ENCODE results near the gene FGF12. TPM values are rescaled to one million over a fixed set of nuclear protein-coding genes. Genes with fewer than 3 reads are reported as not detected.

The FGF12 gene
- polyA plus RNA-seq, 3 donors = not detected

DNA sequence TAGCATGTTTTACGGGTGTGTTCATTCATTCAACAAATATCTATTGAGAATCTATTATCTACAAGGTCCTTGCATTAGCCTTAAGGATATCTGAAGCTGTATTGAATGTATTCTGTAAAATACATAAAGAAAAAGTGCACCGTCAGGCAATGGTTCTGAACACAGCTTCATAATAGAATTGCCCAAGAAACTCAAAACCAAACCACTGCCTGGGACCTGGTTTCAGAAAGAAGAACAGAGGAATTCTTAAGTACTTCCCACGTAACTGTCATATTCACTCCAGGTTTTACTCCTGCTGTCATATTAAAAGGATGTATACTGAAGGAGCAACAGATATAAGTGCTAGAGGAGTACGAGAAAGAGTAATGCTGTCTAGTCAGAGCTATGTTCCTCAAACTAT, 115.9 kb downstream of the FGF12 start:
- H3K4me1 Mint-ChIP-seq = no peaks in the 10 kb centered on the region
- DNase-seq = no peak
- H4K20me1 ChIP-seq (ENCODE audit: insufficient read depth, low read length) = no peaks in the 10 kb centered on the region
- no peak overlapping the region for H3K9ac ChIP-seq (ENCODE audit: insufficient read depth, low read length, poor library complexity, severe bottlenecking)
- WGBS (ENCODE audit: insufficient coverage) = no CpG with 5 or more reads among the region's 4 CpGs
- intact Hi-C loops (cut with micrococcal nuclease) = no loop called here
- no peak overlapping the region for H3K27ac Mint-ChIP-seq
- no peaks in the 10 kb centered on the region for H3K79me2 ChIP-seq (ENCODE audit: insufficient read depth, low read length)
- no peak overlapping the region for H3K4me3 Mint-ChIP-seq
- H3K27ac ChIP-seq (ENCODE audit: low read depth in 1 of 2, low read length in 2 of 2) = no peak overlapping the region
- no peaks in the 10 kb centered on the region for H3K9me3 ChIP-seq (replicated peaks in 1 of 2; ENCODE audit: control insufficient read depth in 1 of 2, insufficient read depth in 1 of 2, low read length in 2 of 2)
- TF ChIP-seq, protein P1, sequence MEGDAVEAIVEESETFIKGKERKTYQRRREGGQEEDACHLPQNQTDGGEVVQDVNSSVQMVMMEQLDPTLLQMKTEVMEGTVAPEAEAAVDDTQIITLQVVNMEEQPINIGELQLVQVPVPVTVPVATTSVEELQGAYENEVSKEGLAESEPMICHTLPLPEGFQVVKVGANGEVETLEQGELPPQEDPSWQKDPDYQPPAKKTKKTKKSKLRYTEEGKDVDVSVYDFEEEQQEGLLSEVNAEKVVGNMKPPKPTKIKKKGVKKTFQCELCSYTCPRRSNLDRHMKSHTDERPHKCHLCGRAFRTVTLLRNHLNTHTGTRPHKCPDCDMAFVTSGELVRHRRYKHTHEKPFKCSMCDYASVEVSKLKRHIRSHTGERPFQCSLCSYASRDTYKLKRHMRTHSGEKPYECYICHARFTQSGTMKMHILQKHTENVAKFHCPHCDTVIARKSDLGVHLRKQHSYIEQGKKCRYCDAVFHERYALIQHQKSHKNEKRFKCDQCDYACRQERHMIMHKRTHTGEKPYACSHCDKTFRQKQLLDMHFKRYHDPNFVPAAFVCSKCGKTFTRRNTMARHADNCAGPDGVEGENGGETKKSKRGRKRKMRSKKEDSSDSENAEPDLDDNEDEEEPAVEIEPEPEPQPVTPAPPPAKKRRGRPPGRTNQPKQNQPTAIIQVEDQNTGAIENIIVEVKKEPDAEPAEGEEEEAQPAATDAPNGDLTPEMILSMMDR (IDR thresholded peaks at IDR 0.05) = no peak
- no peaks in the 10 kb centered on the region for H3K4me1 ChIP-seq (ENCODE audit: control insufficient read depth in 1 of 2, insufficient read depth in 2 of 2, low read length in 2 of 2)
- no peaks in the 10 kb centered on the region for H3K36me3 Mint-ChIP-seq
- H3K4me3 ChIP-seq (replicated peaks in 1 of 3; ENCODE audit: low read depth in 2 of 3, low read length in 3 of 3) = no peak overlapping the region
- H3K27me3 Mint-ChIP-seq (ENCODE audit: low read depth in 3 of 3) = no peaks in the 10 kb centered on the region
- no peaks in the 10 kb centered on the region for H3K9me3 Mint-ChIP-seq
- H2AFZ ChIP-seq (ENCODE audit: insufficient read depth, low read depth, low read length, poor library complexity, severe bottlenecking) = no peak overlapping the region
- H3K4me2 ChIP-seq (replicated peaks; ENCODE audit: extremely low read depth, low read length, poor library complexity, severe bottlenecking) = no peak overlapping the region
- H3K36me3 ChIP-seq (replicated peaks in 1 of 2; ENCODE audit: control insufficient read depth in 1 of 2, insufficient read depth in 2 of 2, low read length in 2 of 2) = no peaks in the 10 kb centered on the region
- no peaks in the 10 kb centered on the region for H3K27me3 ChIP-seq (ENCODE audit: control insufficient read depth in 2 of 2, insufficient read depth in 2 of 2, low read length in 2 of 2)

DNA sequence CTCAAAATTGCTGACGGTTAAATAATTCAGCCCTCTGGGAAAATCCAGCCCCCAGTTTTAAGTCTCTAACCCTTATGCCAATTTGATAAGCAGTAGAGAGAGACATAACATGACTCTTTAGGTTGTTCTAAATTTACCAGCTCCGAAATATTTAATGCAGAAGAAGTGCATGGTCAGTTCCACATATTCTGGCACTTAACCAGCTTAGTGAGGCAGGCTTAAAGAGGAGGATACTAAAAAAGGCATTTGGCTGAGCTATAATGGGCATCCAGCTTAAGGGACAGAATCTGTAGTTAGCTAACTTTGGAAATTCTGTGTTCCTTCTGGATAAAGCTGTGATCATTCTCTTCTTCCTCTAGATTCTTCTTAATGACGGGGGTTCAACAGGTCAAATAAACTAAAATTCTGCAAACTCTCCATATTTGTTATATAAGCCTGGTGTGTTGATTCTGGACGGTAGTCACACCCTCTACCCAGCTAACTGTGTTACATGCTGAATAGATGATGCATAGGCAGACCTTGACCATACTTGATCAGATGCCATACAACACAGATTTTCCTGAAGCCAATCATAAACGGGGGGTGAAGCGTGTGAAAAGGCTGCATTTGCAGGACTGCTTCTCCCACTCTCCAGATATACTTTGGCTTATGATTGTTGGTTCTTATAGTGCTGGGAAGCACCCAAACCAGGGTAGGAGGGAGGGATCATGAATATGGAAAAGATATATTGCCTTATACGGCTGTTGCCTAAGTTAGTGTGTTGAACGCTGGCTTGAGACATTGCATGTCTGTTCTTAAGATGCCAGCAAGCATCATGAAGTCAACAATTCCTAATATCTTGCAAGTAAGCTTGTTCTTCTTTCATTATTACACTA, 118.4 kb downstream of the FGF12 start:
- Histone ChIP-seq H3K9ac (ENCODE audit: insufficient read depth, low read length, poor library complexity, severe bottlenecking) (no peak overlapping the region), H3K4me2 (replicated peaks; ENCODE audit: extremely low read depth, low read length, poor library complexity, severe bottlenecking) (no peak overlapping the region), H3K79me2 (ENCODE audit: insufficient read depth, low read length) (no peaks in the 10 kb centered on the region), H3K27me3 (ENCODE audit: control insufficient read depth in 2 of 2, insufficient read depth in 2 of 2, low read length in 2 of 2) (no peaks in the 10 kb centered on the region), H3K9me3 (replicated peaks in 1 of 2; ENCODE audit: control insufficient read depth in 1 of 2, insufficient read depth in 1 of 2, low read length in 2 of 2) (peaks cover 0 to 2% of the 10 kb centered on the region in 2 donors), H3K27ac (ENCODE audit: low read depth in 1 of 2, low read length in 2 of 2) (no peak overlapping the region), H4K20me1 (ENCODE audit: insufficient read depth, low read length) (no peaks in the 10 kb centered on the region), H2AFZ (ENCODE audit: insufficient read depth, low read depth, low read length, poor library complexity, severe bottlenecking) (no peak overlapping the region), H3K36me3 (replicated peaks in 1 of 2; ENCODE audit: control insufficient read depth in 1 of 2, insufficient read depth in 2 of 2, low read length in 2 of 2) (no peaks in the 10 kb centered on the region), H3K4me3 (replicated peaks in 1 of 3; ENCODE audit: low read depth in 2 of 3, low read length in 3 of 3) (no peak overlapping the region), H3K4me1 (ENCODE audit: control insufficient read depth in 1 of 2, insufficient read depth in 2 of 2, low read length in 2 of 2) (no peaks in the 10 kb centered on the region)
- WGBS (ENCODE audit: insufficient coverage) = 83% methylated on average over 1 of the region's 8 CpGs
- H3K4me3 Mint-ChIP-seq = no peak overlapping the region
- peaks cover 0 to 9% (median 3%) of the 10 kb centered on the region in 7 donors for H3K9me3 Mint-ChIP-seq
- H3K27me3 Mint-ChIP-seq (ENCODE audit: low read depth in 3 of 3) = no peaks in the 10 kb centered on the region
- H3K36me3 Mint-ChIP-seq = no peaks in the 10 kb centered on the region
- DNase-seq = no peak
- TF ChIP-seq, protein P1 (IDR thresholded peaks at IDR 0.05) = no peak
- intact Hi-C loops (cut with micrococcal nuclease) = no loop called here
- H3K27ac Mint-ChIP-seq = no peak overlapping the region
- H3K4me1 Mint-ChIP-seq = no peaks in the 10 kb centered on the region

Data from CD14-positive monocyte (primary cell).